ENCODE data around the gene ADH7.
A peak's percentile ranks its signal among the peaks of the same experiment; 100 is the strongest.

ADH7 gene

GRCh38 chr4:99462875-99463464 is 27.8 kb upstream of the ADH7 start:
- no peak overlapping the region for H4K12ac ChIP-seq (ENCODE audit: low read depth, low read length)
- H3K36me3 ChIP-seq (ENCODE audit: control insufficient read depth in 1 of 2, insufficient read depth in 2 of 2, low read length in 2 of 2), result peaks cover 0 to 1% of the 10 kb centered on the region in 2 experiments
- no peak overlapping the region for H3K4me3 ChIP-seq (ENCODE audit: low read depth, low read length)
- H3K4me2 ChIP-seq (ENCODE audit: low read length), result no peak overlapping the region
- H3K14ac ChIP-seq (ENCODE audit: low read length), result no peak overlapping the region
- no peak overlapping the region for H3K23ac ChIP-seq (ENCODE audit: low read length)
- no peak overlapping the region for H4K91ac ChIP-seq (ENCODE audit: low read depth, low read length)
- peaks cover 14% of the 10 kb centered on the region for H3K79me1 ChIP-seq (ENCODE audit: low read length)
- H2BK12ac ChIP-seq (ENCODE audit: low read length), result no peak overlapping the region
- H3K27ac ChIP-seq (ENCODE audit: low read depth, low read length), result no peak overlapping the region
- no CpG with 5 or more reads among the region's 4 CpGs for WGBS (ENCODE audit: extremely low coverage, insufficient coverage, insufficient read length)
- peak; percentile 50 to 88 for DNase-seq
- no peak overlapping the region for H3K4ac ChIP-seq (ENCODE audit: low read depth, low read length)
- no peak overlapping the region for H2AFZ ChIP-seq (ENCODE audit: insufficient read depth, low read length, poor library complexity)
- H3K18ac ChIP-seq (ENCODE audit: low read length), result no peak overlapping the region
- no peaks in the 10 kb centered on the region for H3K27me3 ChIP-seq (ENCODE audit: insufficient read depth, low read length)
- H4K8ac ChIP-seq (ENCODE audit: low read depth, low read length), result no peak overlapping the region
- H2AK5ac ChIP-seq (ENCODE audit: low read length), result no peak overlapping the region
- peaks cover 7 to 9% of the 10 kb centered on the region in 2 experiments for H3K4me1 ChIP-seq (ENCODE audit: control insufficient read depth in 1 of 2, insufficient read depth in 2 of 2, low read length in 2 of 2)
- H3K9me3 ChIP-seq (ENCODE audit: insufficient read depth, low read depth, low read length), result no peaks in the 10 kb centered on the region
- H3K79me2 ChIP-seq (ENCODE audit: control insufficient read depth, insufficient read depth, low read length, poor library complexity), result no peaks in the 10 kb centered on the region
- H2BK5ac ChIP-seq (ENCODE audit: low read depth, low read length, poor library complexity), result no peak overlapping the region
- no peak overlapping the region for H3K9ac ChIP-seq (ENCODE audit: low read length)
- no peak overlapping the region for H2BK120ac ChIP-seq (ENCODE audit: insufficient read depth, low read length, poor library complexity)

DNA sequence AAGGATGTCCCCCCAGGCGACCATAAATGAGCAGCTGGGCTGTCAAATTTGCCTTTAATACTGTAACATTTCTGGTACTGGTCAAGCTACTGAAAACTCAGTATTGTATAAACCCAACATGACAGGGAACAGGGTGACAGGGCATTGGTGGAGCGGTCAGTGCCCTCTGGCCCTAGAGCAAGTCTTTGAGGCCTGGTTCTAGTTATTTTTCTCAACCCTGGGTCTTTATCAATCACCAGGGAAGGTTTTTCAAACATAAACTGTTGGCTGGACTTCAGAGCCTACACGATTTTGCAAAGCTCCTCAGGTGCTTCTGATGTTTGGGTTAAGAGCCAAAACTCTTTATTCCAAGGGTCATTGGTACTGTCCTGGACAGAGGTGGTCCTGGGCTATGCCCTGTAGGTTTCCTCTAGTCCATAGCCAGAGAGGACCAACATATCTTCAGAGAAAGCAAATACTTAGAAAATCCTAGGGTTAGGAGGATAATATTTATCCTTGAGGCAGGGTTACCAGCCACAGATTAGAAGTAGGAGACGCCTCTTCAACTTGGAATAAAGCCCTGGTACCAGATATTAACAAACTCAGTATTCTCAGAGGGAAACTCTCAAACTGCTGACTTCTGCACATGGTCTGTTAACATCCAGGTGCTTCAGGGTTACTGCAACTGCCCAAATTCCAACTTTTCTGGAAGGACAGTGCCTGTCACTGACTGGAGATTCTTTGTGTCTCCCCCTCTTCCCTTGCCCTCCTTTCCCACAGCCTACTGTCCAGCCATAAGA is 26.7 kb upstream of the ADH7 start:
- H3K4ac ChIP-seq (ENCODE audit: low read depth, low read length), result no peak overlapping the region
- H3K18ac ChIP-seq (ENCODE audit: low read length), result no peak overlapping the region
- H4K8ac ChIP-seq (ENCODE audit: low read depth, low read length), result no peak overlapping the region
- H2AFZ ChIP-seq (ENCODE audit: insufficient read depth, low read length, poor library complexity), result no peak overlapping the region
- peaks cover 14% of the 10 kb centered on the region for H3K79me1 ChIP-seq (ENCODE audit: low read length)
- no peak overlapping the region for H3K23ac ChIP-seq (ENCODE audit: low read length)
- peaks cover 7 to 9% of the 10 kb centered on the region in 2 experiments for H3K4me1 ChIP-seq (ENCODE audit: control insufficient read depth in 1 of 2, insufficient read depth in 2 of 2, low read length in 2 of 2)
- no peak overlapping the region for H3K14ac ChIP-seq (ENCODE audit: low read length)
- H3K4me3 ChIP-seq (ENCODE audit: low read depth, low read length), result no peak overlapping the region
- H2BK120ac ChIP-seq (ENCODE audit: insufficient read depth, low read length, poor library complexity), result no peak overlapping the region
- WGBS (ENCODE audit: extremely low coverage, insufficient coverage, insufficient read length), result no CpG with 5 or more reads among the region's 4 CpGs
- no peak overlapping the region for H2AK5ac ChIP-seq (ENCODE audit: low read length)
- DNase-seq, result no peak
- no peaks in the 10 kb centered on the region for H3K27me3 ChIP-seq (ENCODE audit: insufficient read depth, low read length)
- no peak overlapping the region for H4K12ac ChIP-seq (ENCODE audit: low read depth, low read length)
- no peaks in the 10 kb centered on the region for H3K79me2 ChIP-seq (ENCODE audit: control insufficient read depth, insufficient read depth, low read length, poor library complexity)
- H4K91ac ChIP-seq (ENCODE audit: low read depth, low read length), result no peak overlapping the region
- no peaks in the 10 kb centered on the region for H3K9me3 ChIP-seq (ENCODE audit: insufficient read depth, low read depth, low read length)
- H2BK12ac ChIP-seq (ENCODE audit: low read length), result no peak overlapping the region
- peaks cover 0 to 1% of the 10 kb centered on the region in 2 experiments for H3K36me3 ChIP-seq (ENCODE audit: control insufficient read depth in 1 of 2, insufficient read depth in 2 of 2, low read length in 2 of 2)
- H3K9ac ChIP-seq (ENCODE audit: low read length), result no peak overlapping the region
- no peak overlapping the region for H3K4me2 ChIP-seq (ENCODE audit: low read length)
- no peak overlapping the region for H3K27ac ChIP-seq (ENCODE audit: low read depth, low read length)
- peak overlapping the region; percentile 17 for H2BK5ac ChIP-seq (ENCODE audit: low read depth, low read length, poor library complexity)

- H3K9ac ChIP-seq (ENCODE audit: low read length), result no peak overlapping the region
These were observed 24.5 kb upstream of the ADH7 start for GRCh38 chr4:99459546-99460042.

DNA sequence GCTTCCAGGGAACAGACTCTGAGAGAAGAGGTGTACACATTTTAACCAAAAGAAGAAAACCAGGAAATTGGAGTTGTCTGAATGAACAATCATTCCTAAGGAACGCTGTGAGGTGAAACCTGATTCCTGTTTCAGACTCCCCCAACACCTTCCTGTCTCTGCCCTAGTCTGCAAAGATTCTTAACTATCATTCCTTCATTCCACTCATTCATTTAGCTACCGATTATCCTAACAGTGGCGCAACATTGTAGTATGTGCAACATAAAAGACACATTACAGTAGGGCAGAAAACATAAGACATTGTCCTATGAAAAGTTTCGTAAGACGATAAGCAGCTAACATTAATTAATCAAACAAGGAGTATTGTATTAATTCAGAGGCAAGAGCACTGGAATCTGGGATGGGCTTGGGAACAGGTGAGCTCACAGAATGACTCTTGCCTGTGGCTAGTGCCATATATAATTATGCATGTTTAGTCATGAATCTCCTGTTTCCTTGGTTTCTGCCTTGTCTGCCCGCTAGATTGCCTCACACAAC is 23.8 kb upstream of the ADH7 start:
- WGBS (ENCODE audit: extremely low coverage, insufficient coverage, insufficient read length), result no CpG with 5 or more reads among the region's 6 CpGs
- H3K36me3 ChIP-seq (ENCODE audit: control insufficient read depth in 1 of 2, insufficient read depth in 2 of 2, low read length in 2 of 2), result peaks cover 0 to 1% of the 10 kb centered on the region in 2 experiments
- H3K4me3 ChIP-seq (ENCODE audit: low read depth, low read length), result no peak overlapping the region
- H3K9ac ChIP-seq (ENCODE audit: low read length), result no peak overlapping the region
- H3K18ac ChIP-seq (ENCODE audit: low read length), result no peak overlapping the region
- H3K9me3 ChIP-seq (ENCODE audit: insufficient read depth, low read depth, low read length), result no peaks in the 10 kb centered on the region
- H3K27me3 ChIP-seq (ENCODE audit: insufficient read depth, low read length), result no peaks in the 10 kb centered on the region
- peaks cover 14% of the 10 kb centered on the region for H3K79me1 ChIP-seq (ENCODE audit: low read length)
- peaks cover 7 to 12% of the 10 kb centered on the region in 2 experiments for H3K4me1 ChIP-seq (ENCODE audit: control insufficient read depth in 1 of 2, insufficient read depth in 2 of 2, low read length in 2 of 2)
- peak overlapping the region; percentile 76 for H3K27ac ChIP-seq (ENCODE audit: low read depth, low read length)
- H2BK5ac ChIP-seq (ENCODE audit: low read depth, low read length, poor library complexity), result peak overlapping the region; percentile 79
- H4K91ac ChIP-seq (ENCODE audit: low read depth, low read length), result peak overlapping the region; percentile 30
- no peak overlapping the region for H3K23ac ChIP-seq (ENCODE audit: low read length)
- H3K79me2 ChIP-seq (ENCODE audit: control insufficient read depth, insufficient read depth, low read length, poor library complexity), result no peaks in the 10 kb centered on the region
- no peak overlapping the region for H2AK5ac ChIP-seq (ENCODE audit: low read length)
- H4K8ac ChIP-seq (ENCODE audit: low read depth, low read length), result peak overlapping the region; percentile 21
- no peak overlapping the region for H4K12ac ChIP-seq (ENCODE audit: low read depth, low read length)
- DNase-seq, result peak; percentile 80 to 95
- peak overlapping the region; percentile 79 for H2BK120ac ChIP-seq (ENCODE audit: insufficient read depth, low read length, poor library complexity)
- no peak overlapping the region for H3K4ac ChIP-seq (ENCODE audit: low read depth, low read length)
- peak overlapping the region; percentile 58 for H2BK12ac ChIP-seq (ENCODE audit: low read length)
- H3K14ac ChIP-seq (ENCODE audit: low read length), result peak overlapping the region; percentile 13
- H3K4me2 ChIP-seq (ENCODE audit: low read length), result peak overlapping the region; percentile 15
- H2AFZ ChIP-seq (ENCODE audit: insufficient read depth, low read length, poor library complexity), result no peak overlapping the region

More at GRCh38 chr4:99459546-99460042, 24.5 kb upstream of the ADH7 start:
- Histone ChIP-seq H3K14ac (ENCODE audit: low read length) (peak overlapping the region; percentile 13), H4K12ac (ENCODE audit: low read depth, low read length) (no peak overlapping the region), H3K4me1 (ENCODE audit: control insufficient read depth in 1 of 2, insufficient read depth in 2 of 2, low read length in 2 of 2) (peaks cover 7 to 11% of the 10 kb centered on the region in 2 experiments), H3K9me3 (ENCODE audit: insufficient read depth, low read depth, low read length) (no peaks in the 10 kb centered on the region), H3K4me2 (ENCODE audit: low read length) (peak overlapping the region; percentile 15), H4K8ac (ENCODE audit: low read depth, low read length) (peak overlapping the region; percentile 21), H2BK120ac (ENCODE audit: insufficient read depth, low read length, poor library complexity) (peak overlapping the region; percentile 79), H2AFZ (ENCODE audit: insufficient read depth, low read length, poor library complexity) (no peak overlapping the region), H3K79me2 (ENCODE audit: control insufficient read depth, insufficient read depth, low read length, poor library complexity) (no peaks in the 10 kb centered on the region), H3K23ac (ENCODE audit: low read length) (no peak overlapping the region), H4K91ac (ENCODE audit: low read depth, low read length) (peak overlapping the region; percentile 30), H3K4ac (ENCODE audit: low read depth, low read length) (peak overlapping the region; percentile 76), H3K79me1 (ENCODE audit: low read length) (peaks cover 14% of the 10 kb centered on the region), H3K18ac (ENCODE audit: low read length) (peak overlapping the region; percentile 7), H3K36me3 (ENCODE audit: control insufficient read depth in 1 of 2, insufficient read depth in 2 of 2, low read length in 2 of 2) (peaks cover 0 to 1% of the 10 kb centered on the region in 2 experiments), H2BK12ac (ENCODE audit: low read length) (peak overlapping the region; percentile 58), H2BK5ac (ENCODE audit: low read depth, low read length, poor library complexity) (peak overlapping the region; percentile 79), H3K4me3 (ENCODE audit: low read depth, low read length) (no peak overlapping the region), H3K27ac (ENCODE audit: low read depth, low read length) (peak overlapping the region; percentile 71), H3K27me3 (ENCODE audit: insufficient read depth, low read length) (no peaks in the 10 kb centered on the region), H2AK5ac (ENCODE audit: low read length) (peak overlapping the region; percentile 4)
- no CpG with 5 or more reads among the region's 5 CpGs for WGBS (ENCODE audit: extremely low coverage, insufficient coverage, insufficient read length)
- DNase-seq, result no peak

Data from trophoblast cell (in vitro differentiated cells and primary cell).